AG10803 (cell line): ENCODE data around the gene XRCC1.

Experiments used
- DNase-seq: peaks from one replicate; pipeline ENCODE4 v3.0.0; 2010; ENCODE audit warnings: low read depth
- H3K4me3 ChIP-seq: 2 replicates; pipeline ENCODE4 v1.5.1; 2011; ENCODE audit warnings: mild to moderate bottlenecking, low read length, control low read depth
- TF ChIP-seq, protein P1 (sequence below): conservative IDR thresholded peaks from 2 replicates; pipeline ENCODE4 v1.5.1; 2011; ENCODE audit warnings: mild to moderate bottlenecking, low read length, control low read depth, inconsistent platforms

Gene XRCC1

DNA sequence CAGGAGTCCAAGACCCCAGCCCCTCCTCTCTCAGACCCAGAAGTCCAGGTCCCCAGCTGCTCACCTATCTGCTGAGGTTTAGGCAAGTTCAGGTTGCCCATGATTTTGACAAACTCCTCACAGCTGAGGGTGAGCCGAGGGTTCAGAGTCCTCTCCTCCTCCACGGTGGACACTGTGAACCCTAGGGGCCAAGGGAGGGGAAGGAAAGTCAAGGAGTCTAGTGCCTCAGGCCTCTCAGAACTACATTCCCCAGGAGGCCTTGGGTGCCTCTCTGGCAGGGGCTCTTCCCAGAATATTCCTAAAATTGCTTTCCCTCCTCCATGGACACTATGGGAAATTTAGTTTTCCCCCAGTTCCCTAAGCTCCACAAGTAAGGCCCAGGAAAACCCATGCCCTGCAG is 67.4 kb downstream of the XRCC1 start:
- TF ChIP-seq, protein P1, sequence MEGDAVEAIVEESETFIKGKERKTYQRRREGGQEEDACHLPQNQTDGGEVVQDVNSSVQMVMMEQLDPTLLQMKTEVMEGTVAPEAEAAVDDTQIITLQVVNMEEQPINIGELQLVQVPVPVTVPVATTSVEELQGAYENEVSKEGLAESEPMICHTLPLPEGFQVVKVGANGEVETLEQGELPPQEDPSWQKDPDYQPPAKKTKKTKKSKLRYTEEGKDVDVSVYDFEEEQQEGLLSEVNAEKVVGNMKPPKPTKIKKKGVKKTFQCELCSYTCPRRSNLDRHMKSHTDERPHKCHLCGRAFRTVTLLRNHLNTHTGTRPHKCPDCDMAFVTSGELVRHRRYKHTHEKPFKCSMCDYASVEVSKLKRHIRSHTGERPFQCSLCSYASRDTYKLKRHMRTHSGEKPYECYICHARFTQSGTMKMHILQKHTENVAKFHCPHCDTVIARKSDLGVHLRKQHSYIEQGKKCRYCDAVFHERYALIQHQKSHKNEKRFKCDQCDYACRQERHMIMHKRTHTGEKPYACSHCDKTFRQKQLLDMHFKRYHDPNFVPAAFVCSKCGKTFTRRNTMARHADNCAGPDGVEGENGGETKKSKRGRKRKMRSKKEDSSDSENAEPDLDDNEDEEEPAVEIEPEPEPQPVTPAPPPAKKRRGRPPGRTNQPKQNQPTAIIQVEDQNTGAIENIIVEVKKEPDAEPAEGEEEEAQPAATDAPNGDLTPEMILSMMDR: no peak
- DNase-seq: no peak
- no peak overlapping the region for H3K4me3 ChIP-seq

DNA sequence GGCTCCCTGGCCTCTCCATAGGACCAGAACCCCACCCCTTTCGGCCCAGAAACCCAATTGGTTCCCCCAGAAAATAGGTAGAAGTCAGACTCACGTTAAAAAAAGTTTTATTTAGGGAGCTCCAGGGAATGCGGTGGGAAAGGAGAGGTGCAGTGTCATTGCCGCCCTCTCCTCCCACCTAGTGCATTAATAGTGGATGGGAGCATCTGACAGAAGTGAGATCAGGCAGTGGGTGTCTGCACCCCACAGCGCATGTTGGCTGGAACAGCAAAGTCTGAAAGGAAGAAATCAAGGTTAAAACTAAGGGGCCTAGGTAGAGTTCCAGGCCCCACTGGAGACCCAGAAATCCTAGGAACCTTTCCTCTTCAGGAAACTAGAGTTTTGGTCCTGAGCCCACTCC is 68.7 kb downstream of the XRCC1 start:
- no peak for DNase-seq
- H3K4me3 ChIP-seq: no peak overlapping the region
- TF ChIP-seq, protein P1: no peak

DNA sequence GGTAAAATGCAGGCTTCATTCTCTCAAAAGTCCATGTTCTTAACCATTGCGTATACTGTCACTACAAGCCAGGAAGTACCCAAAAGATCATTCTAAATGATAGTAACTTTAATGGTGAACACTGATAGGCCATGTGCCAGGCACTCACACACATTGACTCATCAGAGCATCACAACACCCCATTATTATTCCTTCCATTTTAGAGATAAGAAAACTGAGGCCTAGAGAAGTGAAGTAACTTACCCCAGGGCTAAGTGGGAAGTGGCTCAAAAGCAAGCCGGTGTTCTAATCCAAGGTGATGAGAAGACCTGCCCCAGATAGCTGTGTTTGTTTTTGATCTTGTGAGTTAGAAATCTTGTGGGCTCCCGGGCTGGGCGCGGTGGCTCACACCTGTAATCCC is 69.4 kb downstream of the XRCC1 start:
- TF ChIP-seq, protein P1: no peak
- no peak for DNase-seq
- no peak overlapping the region for H3K4me3 ChIP-seq

DNA sequence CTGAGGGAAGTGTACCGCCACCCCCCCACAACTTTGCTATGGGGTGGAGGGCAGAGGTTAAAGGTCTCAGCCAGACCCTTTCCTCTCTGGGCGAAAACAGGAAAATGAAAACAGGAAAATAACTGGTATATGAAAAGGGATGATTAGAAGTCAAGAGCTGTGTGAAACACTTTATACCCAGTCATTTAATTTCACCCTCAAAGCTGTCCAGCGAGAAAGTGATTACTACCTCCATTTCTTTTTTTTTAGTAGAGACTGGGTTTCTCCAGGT is 70.2 kb downstream of the XRCC1 start:
- TF ChIP-seq, protein P1: no peak
- no peak for DNase-seq
- no peak overlapping the region for H3K4me3 ChIP-seq

DNA sequence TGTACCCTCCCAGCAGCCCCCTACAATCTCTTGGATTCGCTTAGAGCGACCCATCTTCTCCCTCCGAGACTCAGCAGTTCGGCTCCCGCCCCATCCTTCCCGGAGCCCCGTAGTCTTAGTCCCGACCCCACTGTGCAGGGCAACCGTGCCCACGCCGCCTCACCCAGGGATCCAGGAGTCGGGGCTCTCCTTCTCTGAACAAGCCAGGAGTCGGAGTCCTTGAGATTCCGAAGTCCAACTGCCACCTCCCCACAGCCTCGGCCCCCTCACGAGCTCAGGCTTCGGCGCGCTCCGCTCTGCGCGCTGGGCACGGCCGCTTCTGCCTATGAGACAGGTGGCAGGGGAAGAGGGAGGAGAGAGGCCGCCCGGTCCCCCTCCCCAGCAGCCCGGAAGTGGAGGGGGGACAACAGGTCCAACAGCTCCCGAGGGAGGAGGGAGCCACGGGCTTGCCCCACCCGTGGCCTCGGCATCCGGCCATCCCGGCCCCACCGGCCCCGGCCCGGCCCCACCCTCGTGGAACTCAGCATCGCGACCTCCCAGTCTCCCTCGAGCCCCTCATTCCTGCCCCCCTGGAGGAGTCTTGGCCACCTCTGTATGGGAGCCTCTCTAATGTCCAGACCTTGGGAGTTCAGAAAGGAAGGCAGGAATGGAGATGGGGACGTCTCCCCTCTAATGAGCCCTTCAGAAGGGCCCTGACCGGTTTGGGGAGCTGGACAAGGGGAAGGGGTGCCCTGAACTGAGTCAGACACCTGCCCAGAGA is 70.7 kb downstream of the XRCC1 start, which contains the start of gene PHLDB3:
Gene PHLDB3, minus strand, starts transcription at position 321 of the 760 bp plus-strand sequence. CDS start 628 bp downstream, outside the sequence.
- peak within 1 kb of the TSS; percentile 87 for H3K4me3 ChIP-seq
- DNase-seq: peak; percentile 12
- TF ChIP-seq, protein P1: no peak

DNA sequence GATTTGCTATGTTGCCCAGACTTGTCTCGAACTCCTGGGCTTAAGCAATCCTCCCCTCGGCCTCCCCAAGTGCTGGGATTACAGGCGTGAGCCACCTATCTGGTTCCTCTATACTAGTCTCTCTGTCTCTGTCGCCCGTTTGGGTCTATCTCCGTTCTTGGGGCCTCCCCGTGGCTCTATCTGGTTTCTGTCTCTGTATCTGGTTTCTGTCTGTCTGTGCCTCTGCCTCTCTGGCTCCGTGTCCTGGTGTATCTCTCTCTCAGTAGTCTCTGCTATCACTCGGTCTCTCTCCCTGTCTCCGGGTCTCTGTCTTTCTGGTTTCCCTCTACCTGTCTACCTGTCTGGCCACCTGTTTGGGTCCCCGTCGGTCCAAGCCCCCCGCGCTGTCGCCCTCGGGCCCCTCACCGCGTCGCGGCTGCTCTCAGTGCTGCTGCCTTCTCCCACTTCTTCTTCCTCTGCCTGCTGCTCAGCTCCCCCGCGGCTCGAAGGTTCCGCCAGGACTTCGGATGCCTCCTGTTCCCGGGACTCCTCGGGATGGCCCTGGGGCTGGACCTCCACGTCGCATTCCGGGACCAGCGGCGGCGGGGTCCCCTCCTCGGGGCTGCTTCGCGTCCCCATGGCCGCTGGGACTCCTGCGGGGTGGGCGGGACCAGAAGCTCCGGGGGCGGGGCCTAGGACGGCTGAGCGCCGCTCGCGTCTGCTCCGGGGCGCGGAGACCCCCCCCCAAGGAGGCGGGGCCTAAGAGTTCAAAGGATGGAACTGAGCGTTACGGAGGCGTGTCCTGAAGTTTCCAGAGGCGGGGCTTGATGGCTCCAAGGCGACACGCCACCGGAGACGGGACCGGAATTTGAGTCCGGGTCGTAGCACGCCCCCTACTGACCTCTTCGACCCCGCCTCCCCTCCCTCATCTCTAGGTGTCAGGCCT is 71.6 kb downstream of the XRCC1 start:
- H3K4me3 ChIP-seq: peak overlapping the region; percentile 87
- DNase-seq: peak; percentile 84
- TF ChIP-seq, protein P1: no peak; the same call in 1 of the 2 replicates
